Sigmoid colon (tissue), 4 donors: ENCODE data around the gene ADAMTS17.

Experiments
- EP300 ChIP-seq, 4 donors: sonication (generic); formaldehyde crosslinking; IDR thresholded peaks; one replicate each; pipeline ENCODE4 v1.6.1; 2017; ENCODE audit warnings: antibody characterized with exemption in 4 of 4
- POLR2A ChIP-seq, 2 donors: fragments of 450-650 bp; IDR thresholded peaks; one replicate each; pipeline ENCODE4 v1.6.1; 2016; ENCODE audit warnings: antibody characterized with exemption in 2 of 2, mild to moderate bottlenecking in 2 of 2, moderate library complexity in 2 of 2

DNA sequence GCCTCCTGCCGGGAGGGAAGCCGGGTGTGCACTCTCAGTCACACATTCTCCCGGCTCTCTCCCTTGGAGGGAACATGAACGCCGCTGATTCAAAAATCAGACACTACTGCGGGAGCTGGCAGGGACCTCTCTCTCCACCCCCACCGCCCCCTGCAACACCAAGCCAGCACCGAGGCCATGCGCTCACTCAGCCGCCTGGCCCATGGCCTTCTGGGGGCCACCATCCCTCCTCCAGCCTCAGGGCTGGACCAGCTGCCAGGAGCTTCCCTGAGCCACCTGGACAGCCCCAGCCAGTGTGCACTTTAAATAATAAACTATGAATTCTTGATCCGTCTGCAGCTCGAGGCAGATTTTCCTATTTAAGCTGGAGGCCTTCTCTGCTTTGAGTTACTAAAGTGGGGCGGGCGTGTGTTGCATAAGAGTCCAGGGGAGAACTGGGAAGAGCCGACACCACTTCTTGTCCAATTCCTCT lies 30.6 kb downstream of the ADAMTS17 start:
- TF ChIP-seq POLR2A (IDR thresholded peaks at IDR 0.05) (no peak), EP300 (IDR thresholded peaks at IDR 0.05) (no peak)
